Thyroid gland (tissue), 4 donors: ENCODE results near the gene BHLHA15. TPM values are rescaled to one million over a fixed set of nuclear protein-coding genes. Genes with fewer than 3 reads are reported as not detected.

Source experiments
- DNase-seq, 2 donors: peaks; one replicate each; pipeline ENCODE4 v3.0.0-alpha.2; 2019
- H3K27ac ChIP-seq, 3 donors: fragments of 200-600 bp; sonication (generic); 1 replicate in 2 of 3; 2 replicates in 1 of 3; pipeline ENCODE4 v1.5.1; 2016 to 2019; ENCODE audit warnings: mild to moderate bottlenecking in 1 of 3, moderate library complexity in 1 of 3
- H3K27me3 ChIP-seq: fragments of 200-600 bp; sonication (generic); one replicate; pipeline ENCODE4 v1.5.1; 2019
- H3K36me3 ChIP-seq, 2 donors: fragments of 200-600 bp; sonication (generic); one replicate each; pipeline ENCODE4 v1.5.1; 2016 to 2019
- H3K4me1 ChIP-seq, 2 donors: fragments of 200-600 bp; sonication (generic); one replicate each; pipeline ENCODE4 v1.5.1; 2017 to 2019
- H3K4me3 ChIP-seq, 3 donors: fragments of 200-600 bp; sonication (generic); replicated peaks in 1 of 3; 1 replicate in 2 of 3; 2 replicates in 1 of 3; pipeline ENCODE4 v1.5.1; 2016; ENCODE audit warnings: mild to moderate bottlenecking in 1 of 3
- H3K9me3 ChIP-seq: fragments of 200-600 bp; sonication (generic); one replicate; pipeline ENCODE4 v1.5.1; 2017
- POLR2A ChIP-seq, 2 donors: fragments of 450-650 bp; IDR thresholded peaks; one replicate each; pipeline ENCODE4 v1.6.1; 2017; ENCODE audit warnings: antibody characterized with exemption in 2 of 2, mild to moderate bottlenecking in 2 of 2, moderate library complexity in 1 of 2
- WGBS, 2 donors: methylation state at CpG; one replicate each; pipeline ENCODE4 v1.1.5; 2017; 5-methylcytosine and 5-hydroxymethylcytosine counted together
- intact Hi-C: fragments of 100-400 bp; cut with DNase I; formaldehyde crosslinking; loops from one replicate; pipeline ENCODE4 v1.15.1; 2023
- total RNA-seq, 4 donors: library from RNA; depleted of rRNA; stranded (reverse); fragments of >200 nt; gene quantifications; one replicate each; pipeline ENCODE4 v1.2.3, GENCODE V29; 2016
- TF ChIP-seq, protein P1 (sequence below), 6 experiments: fragments of 200-600 bp in 3 of 6; fragments of 450-650 bp in 3 of 6; sonication (generic) in 3 of 6; IDR thresholded peaks; one replicate each; pipeline ENCODE4 v1.5.1; 2016 to 2019; ENCODE audit warnings: antibody characterized with exemption in 6 of 6, mild to moderate bottlenecking in 2 of 6, inconsistent platforms in 1 of 6, moderate library complexity in 1 of 6

BHLHA15 gene
- total RNA-seq, 4 donors from 2014 or later = 1.2 to 8.7 (median 1.9) TPM; not detected in 1

DNA sequence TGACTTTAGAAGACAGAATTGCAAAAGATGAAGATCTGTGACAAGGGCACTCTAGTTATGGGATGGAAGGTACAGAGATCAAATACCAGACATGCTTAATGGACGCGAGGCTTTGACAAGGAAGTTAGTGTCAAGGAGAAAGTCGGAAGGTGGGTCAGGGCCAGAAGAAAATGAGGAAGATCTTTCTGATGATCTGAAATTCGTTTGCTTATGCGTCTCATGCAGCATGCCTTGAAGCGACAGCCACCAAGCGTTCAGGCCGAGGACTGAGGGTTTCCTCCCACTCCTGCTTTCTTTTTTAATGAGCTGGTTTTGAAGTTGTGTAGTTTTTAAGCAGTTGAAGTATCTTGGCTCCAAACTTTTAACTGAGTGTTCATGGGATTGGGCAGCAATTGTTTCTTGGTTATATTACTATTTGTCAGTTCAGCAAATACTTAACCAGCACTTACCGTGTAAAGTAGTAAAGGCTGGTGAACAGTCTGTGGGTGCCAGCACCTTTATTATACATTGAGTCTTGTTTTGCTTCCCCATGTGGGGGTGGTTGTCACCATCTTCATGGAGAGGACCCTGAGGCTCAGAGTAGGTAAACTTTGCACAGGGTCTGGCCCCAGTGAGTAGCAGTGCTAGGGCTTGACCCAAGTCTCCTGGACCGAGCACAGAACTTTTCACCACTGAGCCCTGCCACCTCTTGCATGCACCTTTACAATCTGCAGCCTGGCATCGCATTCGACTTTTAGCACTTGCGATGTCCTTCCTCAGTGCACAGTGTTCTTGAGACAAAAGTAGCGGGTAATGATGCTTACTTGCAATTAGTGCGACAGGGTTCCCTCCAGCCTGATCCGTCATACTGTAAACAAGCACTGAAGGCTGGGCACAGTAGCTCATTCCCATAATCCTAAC lies 14.3 kb upstream of the BHLHA15 start:
- Histone ChIP-seq H3K27ac (no peak overlapping the region), H3K4me3 (no peak overlapping the region), H3K36me3 (peaks cover 32 to 37% of the 10 kb centered on the region in 2 donors)

DNA sequence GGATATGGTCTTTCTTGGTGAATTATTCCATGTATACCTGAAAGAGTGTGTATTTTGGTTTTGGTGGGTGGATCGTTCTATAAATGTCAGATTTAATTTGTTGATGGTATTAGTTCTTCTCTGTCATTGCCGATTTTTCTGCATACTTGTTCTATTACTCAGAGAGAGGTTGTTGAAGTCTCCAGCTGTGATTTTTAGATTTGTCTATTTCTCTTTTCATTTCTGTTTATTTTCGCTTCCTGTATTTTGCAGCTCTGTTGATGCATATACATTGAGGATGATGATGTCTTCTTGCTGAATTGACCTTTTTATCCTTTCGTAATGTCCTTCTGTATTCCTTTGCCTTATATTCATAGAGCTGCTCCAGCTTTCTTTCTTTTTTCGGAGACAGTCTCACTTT lies 12.1 kb upstream of the BHLHA15 start:
- intact Hi-C loops = no loop called here

More for the DNA sequence above, 14.3 kb upstream of the BHLHA15 start:
- no peaks in the 10 kb centered on the region for H3K9me3 ChIP-seq
- no peak for DNase-seq
- no peak for TF ChIP-seq POLR2A (IDR thresholded peaks at IDR 0.05)
- TF ChIP-seq, protein P1, sequence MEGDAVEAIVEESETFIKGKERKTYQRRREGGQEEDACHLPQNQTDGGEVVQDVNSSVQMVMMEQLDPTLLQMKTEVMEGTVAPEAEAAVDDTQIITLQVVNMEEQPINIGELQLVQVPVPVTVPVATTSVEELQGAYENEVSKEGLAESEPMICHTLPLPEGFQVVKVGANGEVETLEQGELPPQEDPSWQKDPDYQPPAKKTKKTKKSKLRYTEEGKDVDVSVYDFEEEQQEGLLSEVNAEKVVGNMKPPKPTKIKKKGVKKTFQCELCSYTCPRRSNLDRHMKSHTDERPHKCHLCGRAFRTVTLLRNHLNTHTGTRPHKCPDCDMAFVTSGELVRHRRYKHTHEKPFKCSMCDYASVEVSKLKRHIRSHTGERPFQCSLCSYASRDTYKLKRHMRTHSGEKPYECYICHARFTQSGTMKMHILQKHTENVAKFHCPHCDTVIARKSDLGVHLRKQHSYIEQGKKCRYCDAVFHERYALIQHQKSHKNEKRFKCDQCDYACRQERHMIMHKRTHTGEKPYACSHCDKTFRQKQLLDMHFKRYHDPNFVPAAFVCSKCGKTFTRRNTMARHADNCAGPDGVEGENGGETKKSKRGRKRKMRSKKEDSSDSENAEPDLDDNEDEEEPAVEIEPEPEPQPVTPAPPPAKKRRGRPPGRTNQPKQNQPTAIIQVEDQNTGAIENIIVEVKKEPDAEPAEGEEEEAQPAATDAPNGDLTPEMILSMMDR (IDR thresholded peaks at IDR 0.05) = no peak
- 87 to 95% methylated on average over 16 of the region's 16 CpGs for WGBS, 2 donors
- H3K4me1 ChIP-seq = no peaks in the 10 kb centered on the region
- intact Hi-C loops = no loop called here
- H3K27me3 ChIP-seq = no peaks in the 10 kb centered on the region

DNA sequence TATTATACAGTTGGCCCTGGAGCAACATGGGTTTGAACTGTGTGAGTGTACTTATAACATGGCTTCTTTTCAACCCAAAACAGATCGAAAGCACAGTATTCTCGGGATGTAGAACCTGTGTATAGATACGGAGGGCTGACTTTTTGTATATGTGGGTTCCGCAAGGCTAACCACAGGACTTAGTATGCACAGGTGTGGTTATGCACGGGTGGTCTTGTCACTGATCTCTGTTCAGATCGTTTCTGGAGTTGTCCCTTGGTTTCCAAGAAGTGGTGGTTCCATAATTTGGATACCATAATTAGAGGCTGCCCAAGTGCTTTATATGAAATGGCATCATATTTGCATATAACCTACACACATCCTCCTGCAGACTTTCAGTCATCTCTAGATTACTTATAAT lies 10.9 kb upstream of the BHLHA15 start:
- no peak for TF ChIP-seq POLR2A (IDR thresholded peaks at IDR 0.05)
- H3K27ac ChIP-seq = no peak overlapping the region
- no peak overlapping the region for H3K4me3 ChIP-seq
- no peaks in the 10 kb centered on the region for H3K27me3 ChIP-seq
- no peaks in the 10 kb centered on the region for H3K9me3 ChIP-seq
- H3K4me1 ChIP-seq = no peaks in the 10 kb centered on the region
- no peak for DNase-seq
- 78% methylated on average over 6 of the region's 6 CpGs for WGBS, 2 donors
- peaks cover 15 to 20% of the 10 kb centered on the region in 2 donors for H3K36me3 ChIP-seq
- intact Hi-C loops = no loop called here

More for the DNA sequence above, 12.1 kb upstream of the BHLHA15 start:
- WGBS, 2 donors = 98 to 99% methylated on average over 5 of the region's 5 CpGs
- Histone ChIP-seq H3K36me3 (peaks cover 22 to 27% of the 10 kb centered on the region in 2 donors), H3K9me3 (no peaks in the 10 kb centered on the region), H3K4me1 (no peaks in the 10 kb centered on the region), H3K4me3 (no peak overlapping the region), H3K27me3 (no peaks in the 10 kb centered on the region), H3K27ac (no peak overlapping the region)
- DNase-seq = no peak
- TF ChIP-seq, protein P1 (IDR thresholded peaks at IDR 0.05) = no peak
- TF ChIP-seq POLR2A (IDR thresholded peaks at IDR 0.05) = no peak

DNA sequence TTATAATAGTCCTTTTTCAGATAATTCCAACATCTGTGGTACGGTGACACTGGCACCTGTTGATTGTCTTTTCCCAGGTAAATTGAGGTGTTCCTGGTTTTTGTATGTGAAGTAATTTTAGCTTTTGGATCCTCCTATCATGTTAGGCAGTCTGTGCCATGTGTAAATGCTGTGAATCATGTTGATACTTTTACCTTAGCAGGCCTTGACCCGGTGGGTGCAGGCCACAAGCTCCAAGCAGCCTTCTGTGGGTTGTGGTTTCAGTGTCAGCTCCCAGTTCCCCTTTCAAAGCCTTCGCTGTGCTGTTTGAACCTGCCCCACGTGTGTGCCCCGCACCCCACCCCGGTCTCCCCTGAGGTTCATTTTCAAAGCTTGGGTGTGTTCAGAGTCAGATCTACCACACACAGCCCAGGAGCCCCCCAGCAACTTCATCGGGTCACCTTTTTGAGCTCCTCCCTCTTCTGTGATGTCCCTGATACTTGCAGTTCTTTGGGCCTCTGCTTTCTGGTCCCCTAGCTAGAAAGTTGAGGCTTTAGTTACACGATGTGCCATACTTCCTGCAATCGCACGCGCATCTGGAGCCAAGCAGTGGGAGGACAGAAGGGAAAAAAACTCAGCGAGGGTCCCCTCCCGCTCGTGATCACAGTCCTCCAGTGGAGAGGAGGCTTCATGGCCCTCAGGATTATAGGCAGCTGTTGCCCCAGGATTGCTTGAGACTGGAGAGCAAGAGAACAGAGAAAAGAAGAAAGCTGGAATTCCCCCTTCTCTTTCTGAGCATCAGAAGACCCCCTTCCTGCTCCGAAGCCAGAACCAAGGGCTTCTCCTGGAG lies 8.7 kb upstream of the BHLHA15 start:
- Histone ChIP-seq H3K27me3 (no peaks in the 10 kb centered on the region), H3K27ac (no peak overlapping the region), H3K9me3 (no peaks in the 10 kb centered on the region), H3K36me3 (peaks cover 13 to 30% of the 10 kb centered on the region in 2 donors), H3K4me1 (no peaks in the 10 kb centered on the region), H3K4me3 (no peak overlapping the region)
- intact Hi-C loops = no loop called here
- 86 to 94% methylated on average over 14 to 15 of the region's 15 CpGs for WGBS, 2 donors
- DNase-seq = no peak
- no peak for TF ChIP-seq POLR2A (IDR thresholded peaks at IDR 0.05)
- TF ChIP-seq, protein P1 (IDR thresholded peaks at IDR 0.05) = no peak

DNA sequence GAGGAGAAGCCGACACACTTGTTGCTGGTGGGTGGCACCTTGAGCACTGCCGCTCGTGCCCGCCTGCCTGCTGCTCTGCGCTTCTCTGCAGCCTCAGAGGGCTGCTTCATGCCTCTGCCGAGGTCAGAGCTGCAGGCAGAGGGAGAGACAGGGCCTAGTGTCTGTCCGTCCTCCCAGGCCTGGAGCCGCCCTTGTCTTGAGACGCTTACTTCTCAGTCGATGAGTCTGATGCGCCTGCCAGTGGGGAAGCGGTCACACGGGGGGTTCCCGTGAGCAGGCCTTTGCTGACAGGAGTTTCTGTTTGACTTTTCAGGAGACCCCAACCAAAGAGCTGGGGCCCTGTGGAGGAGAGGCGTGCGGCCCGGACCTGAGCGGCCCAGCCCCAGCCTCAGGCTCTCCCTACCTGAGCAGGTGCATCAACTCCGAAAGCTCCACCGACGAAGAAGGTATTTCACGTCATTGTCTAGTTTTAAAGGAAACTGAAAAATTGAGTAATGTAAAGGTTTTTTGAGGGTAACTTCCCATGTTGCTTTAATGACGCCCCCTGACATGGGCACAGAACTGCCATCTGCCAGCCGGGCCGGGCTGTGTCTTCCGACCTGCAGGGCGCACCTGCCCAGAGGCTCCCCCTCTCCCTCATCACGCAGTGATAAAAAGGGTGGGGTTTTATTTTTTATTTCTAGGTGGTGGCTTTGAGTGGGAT lies 7.8 kb upstream of the BHLHA15 start:
- 93 to 98% methylated on average over 20 to 28 of the region's 28 CpGs for WGBS, 2 donors
- intact Hi-C loops = no loop called here

More for the DNA sequence above, 7.8 kb upstream of the BHLHA15 start:
- Histone ChIP-seq H3K9me3 (no peaks in the 10 kb centered on the region), H3K27ac (no peak overlapping the region), H3K4me3 (no peak overlapping the region), H3K4me1 (no peaks in the 10 kb centered on the region), H3K27me3 (no peaks in the 10 kb centered on the region), H3K36me3 (peaks cover 13 to 30% of the 10 kb centered on the region in 2 donors)
- TF ChIP-seq POLR2A (IDR thresholded peaks at IDR 0.05) = no peak
- TF ChIP-seq, protein P1 (IDR thresholded peaks at IDR 0.05) = no peak
- DNase-seq = no peak
